Neutrophil (primary cell): ENCODE measurements around the gene CEP290.

Experiments used
- H3K27ac ChIP-seq: fragments of 200-600 bp; sonication (generic); 2 replicates; pipeline ENCODE4 v1.5.1; 2016; ENCODE audit warnings: mild to moderate bottlenecking, moderate library complexity
- H3K27me3 ChIP-seq: fragments of 200-600 bp; sonication (generic); 2 replicates; pipeline ENCODE4 v1.6.0; 2016; ENCODE audit warnings: mild to moderate bottlenecking
- H3K36me3 ChIP-seq: fragments of 200-600 bp; sonication (generic); 2 replicates; pipeline ENCODE4 v1.5.1; 2017
- H3K4me1 ChIP-seq, 2 experiments: fragments of 200-600 bp in 1 of 2; sonication (generic) in 1 of 2; 1 replicate in 1 of 2; 2 replicates in 1 of 2; pipeline versions ENCODE4 v1.5.1 to v1.6.1; 2013 to 2016; ENCODE audit warnings: low read depth in 1 of 2, low read length in 1 of 2, mild to moderate bottlenecking in 1 of 2, moderate library complexity in 1 of 2; ENCODE audit not compliant: control insufficient read depth in 1 of 2, insufficient read depth in 1 of 2
- H3K4me3 ChIP-seq, 2 experiments: fragments of 200-600 bp in 1 of 2; sonication (generic) in 1 of 2; 1 replicate in 1 of 2; 2 replicates in 1 of 2; pipeline ENCODE4 v1.5.1; 2013 to 2016; ENCODE audit warnings: low read depth in 1 of 2, low read length in 1 of 2, mild to moderate bottlenecking in 1 of 2, moderate library complexity in 1 of 2
- H3K9me3 ChIP-seq: fragments of 200-600 bp; sonication (generic); 2 replicates; pipeline ENCODE4 v1.5.1; 2016
- TF ChIP-seq, protein P1 (sequence below): fragments of 200-600 bp; sonication (generic); IDR thresholded peaks from 2 replicates; pipeline ENCODE4 v1.5.1; 2016; ENCODE audit warnings: antibody characterized with exemption

Gene CEP290

GRCh38 chr12:88172844-88173407 lies 31.0 kb upstream of the CEP290 start:
- peaks cover 35% of the 10 kb centered on the region for H3K36me3 ChIP-seq
- no peaks in the 10 kb centered on the region for H3K27me3 ChIP-seq
- no peak overlapping the region for H3K4me3 ChIP-seq
- no peaks in the 10 kb centered on the region for H3K9me3 ChIP-seq
- TF ChIP-seq, protein P1, sequence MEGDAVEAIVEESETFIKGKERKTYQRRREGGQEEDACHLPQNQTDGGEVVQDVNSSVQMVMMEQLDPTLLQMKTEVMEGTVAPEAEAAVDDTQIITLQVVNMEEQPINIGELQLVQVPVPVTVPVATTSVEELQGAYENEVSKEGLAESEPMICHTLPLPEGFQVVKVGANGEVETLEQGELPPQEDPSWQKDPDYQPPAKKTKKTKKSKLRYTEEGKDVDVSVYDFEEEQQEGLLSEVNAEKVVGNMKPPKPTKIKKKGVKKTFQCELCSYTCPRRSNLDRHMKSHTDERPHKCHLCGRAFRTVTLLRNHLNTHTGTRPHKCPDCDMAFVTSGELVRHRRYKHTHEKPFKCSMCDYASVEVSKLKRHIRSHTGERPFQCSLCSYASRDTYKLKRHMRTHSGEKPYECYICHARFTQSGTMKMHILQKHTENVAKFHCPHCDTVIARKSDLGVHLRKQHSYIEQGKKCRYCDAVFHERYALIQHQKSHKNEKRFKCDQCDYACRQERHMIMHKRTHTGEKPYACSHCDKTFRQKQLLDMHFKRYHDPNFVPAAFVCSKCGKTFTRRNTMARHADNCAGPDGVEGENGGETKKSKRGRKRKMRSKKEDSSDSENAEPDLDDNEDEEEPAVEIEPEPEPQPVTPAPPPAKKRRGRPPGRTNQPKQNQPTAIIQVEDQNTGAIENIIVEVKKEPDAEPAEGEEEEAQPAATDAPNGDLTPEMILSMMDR: no peak
- no peak overlapping the region for H3K27ac ChIP-seq
- no peaks in the 10 kb centered on the region for H3K4me1 ChIP-seq

DNA sequence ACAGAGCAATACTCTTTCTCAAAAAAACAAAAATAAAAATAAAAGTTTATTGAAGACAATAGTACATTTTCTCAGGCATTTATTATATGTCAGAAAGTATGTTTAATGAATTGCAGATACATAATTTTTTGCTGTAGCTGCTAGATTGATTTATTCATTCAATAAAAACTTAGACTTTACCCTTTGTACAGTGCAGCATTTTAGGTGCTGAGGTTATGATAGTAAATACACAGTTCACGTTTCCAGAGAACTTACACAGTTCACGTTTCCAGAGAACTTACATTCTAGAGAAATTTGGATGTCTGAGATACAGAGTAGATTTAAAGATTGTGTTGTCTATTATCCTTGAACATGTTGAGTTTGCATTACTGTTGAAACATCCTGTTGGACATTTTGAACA lies 25.5 kb upstream of the CEP290 start:
- TF ChIP-seq, protein P1: no peak
- no peak overlapping the region for H3K4me3 ChIP-seq
- no peaks in the 10 kb centered on the region for H3K9me3 ChIP-seq
- no peaks in the 10 kb centered on the region for H3K27me3 ChIP-seq
- peaks cover 21% of the 10 kb centered on the region for H3K36me3 ChIP-seq
- H3K4me1 ChIP-seq: no peaks in the 10 kb centered on the region
- H3K27ac ChIP-seq: no peak overlapping the region

- no peak overlapping the region for H3K4me3 ChIP-seq
- no peaks in the 10 kb centered on the region for H3K9me3 ChIP-seq
- H3K4me1 ChIP-seq: no peaks in the 10 kb centered on the region
- TF ChIP-seq, protein P1: no peak
- no peaks in the 10 kb centered on the region for H3K27me3 ChIP-seq
- peaks cover 21% of the 10 kb centered on the region for H3K36me3 ChIP-seq
- no peak overlapping the region for H3K27ac ChIP-seq
Observed at GRCh38 chr12:88166179-88166578, 24.3 kb upstream of the CEP290 start.

DNA sequence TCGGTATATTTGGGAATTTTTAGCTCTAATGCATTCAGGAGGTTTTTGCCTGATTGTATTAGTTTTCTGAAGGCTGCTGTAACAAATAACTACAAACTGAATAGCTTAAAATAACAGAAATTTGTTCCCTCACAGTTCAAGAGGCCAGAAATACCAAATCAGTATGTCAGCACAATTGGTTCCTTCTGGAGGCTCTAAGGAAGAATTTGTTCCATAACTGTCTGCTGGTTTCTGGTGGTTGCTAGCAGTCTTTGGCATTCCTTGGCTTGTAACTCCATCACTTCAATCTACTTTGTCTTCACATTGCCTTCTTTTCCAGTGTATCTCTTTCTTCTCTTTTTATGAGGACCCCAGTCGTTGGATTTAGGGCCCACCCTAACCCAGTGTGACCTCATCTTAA lies 21.5 kb upstream of the CEP290 start:
- TF ChIP-seq, protein P1: no peak
- Histone ChIP-seq H3K36me3 (peaks cover 24% of the 10 kb centered on the region), H3K9me3 (no peaks in the 10 kb centered on the region), H3K4me3 (no peak overlapping the region), H3K4me1 (no peaks in the 10 kb centered on the region), H3K27me3 (no peaks in the 10 kb centered on the region), H3K27ac (no peak overlapping the region)

- Histone ChIP-seq H3K4me3 (no peak overlapping the region), H3K36me3 (peaks cover 3% of the 10 kb centered on the region), H3K4me1 (no peaks in the 10 kb centered on the region), H3K9me3 (no peaks in the 10 kb centered on the region), H3K27ac (no peak overlapping the region), H3K27me3 (no peaks in the 10 kb centered on the region)
- TF ChIP-seq, protein P1: no peak
Observed at GRCh38 chr12:88156075-88156654, 14.3 kb upstream of the CEP290 start.
